KBM-7 (cell line): ENCODE data around the gene LIX1L.
A peak's percentile ranks its signal among the peaks of the same experiment; 100 is the strongest.

Experiments used
- DNase-seq: peaks from one replicate; pipeline ENCODE4 v3.0.0-alpha.2; 2015
- in situ Hi-C: fragments of 300-500 bp; cut with MboI; formaldehyde crosslinking; loops from 2 replicates; pipeline ENCODE4 v1.14.3; 2020; ENCODE audit warnings: low sequenced_read_pairs, low pct_unique_long_range_greater_than_20kb, mixed read lengths

The LIX1L gene

DNA sequence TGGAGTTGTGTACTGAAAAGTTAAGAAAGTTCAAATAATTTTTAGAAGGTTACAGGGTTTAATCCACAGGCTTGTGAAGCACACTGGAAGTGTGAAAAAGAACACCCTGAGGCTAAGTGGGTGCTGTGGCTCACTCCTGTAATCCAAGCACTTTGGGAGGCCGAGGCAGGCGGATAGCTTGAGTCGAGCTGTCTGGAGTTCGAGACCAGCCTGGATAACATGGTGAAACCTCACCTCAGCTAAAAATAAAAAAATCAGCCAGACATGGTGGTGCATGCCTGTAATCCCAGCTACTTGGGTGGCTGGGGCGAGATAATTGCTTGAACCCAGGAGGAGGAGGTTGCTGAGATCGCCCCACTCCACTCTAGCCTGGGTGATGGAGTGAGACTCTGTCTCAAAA, 28.7 kb upstream of the LIX1L start:
- no peak for DNase-seq
- in situ Hi-C loops: no loop called here

DNA sequence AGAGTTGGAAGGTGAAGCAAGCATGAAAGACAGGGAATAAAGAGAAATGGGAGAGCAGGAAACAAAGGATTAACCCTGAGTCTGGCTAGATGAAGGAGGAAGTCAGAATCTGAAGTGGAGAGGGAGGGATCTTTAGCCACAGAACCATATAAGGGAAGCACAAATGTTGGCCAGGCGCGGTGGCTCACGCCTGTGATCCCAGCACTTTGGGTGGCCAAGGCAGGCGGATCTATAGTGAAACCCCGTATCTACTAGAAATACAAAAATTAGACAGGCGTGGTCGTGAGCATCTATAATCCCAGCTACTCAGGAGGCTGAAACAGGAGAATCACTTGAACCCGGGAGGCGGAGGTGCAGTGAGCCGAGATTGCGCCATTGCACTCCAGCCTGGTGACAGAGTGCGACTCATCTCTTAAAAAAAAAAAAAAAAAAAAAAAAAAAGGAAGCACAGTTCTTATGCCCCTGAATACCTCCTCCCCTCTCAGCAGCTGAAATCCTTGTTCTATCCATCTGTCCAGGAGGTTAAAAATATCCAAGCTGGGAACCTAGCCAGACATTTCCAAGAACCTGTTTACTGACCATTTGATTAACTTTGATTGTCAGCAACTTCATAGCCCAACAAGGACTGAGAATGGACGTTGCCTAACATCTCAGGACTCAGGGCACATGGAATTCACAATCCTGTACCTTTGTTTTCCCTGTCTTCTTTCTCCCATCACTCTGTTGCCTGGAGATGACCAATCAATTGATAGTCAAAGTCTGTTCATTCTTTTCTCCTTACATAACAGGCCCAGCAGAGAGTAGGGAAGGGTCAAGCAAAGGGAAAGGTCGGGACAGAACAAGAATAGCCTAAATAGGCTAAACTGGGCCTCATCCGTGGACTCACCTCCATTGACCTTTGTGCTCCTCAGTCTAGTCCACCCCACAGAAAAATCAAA, 28.0 kb upstream of the LIX1L start:
- peak; percentile 91 for DNase-seq
- in situ Hi-C loops: no loop called here

DNA sequence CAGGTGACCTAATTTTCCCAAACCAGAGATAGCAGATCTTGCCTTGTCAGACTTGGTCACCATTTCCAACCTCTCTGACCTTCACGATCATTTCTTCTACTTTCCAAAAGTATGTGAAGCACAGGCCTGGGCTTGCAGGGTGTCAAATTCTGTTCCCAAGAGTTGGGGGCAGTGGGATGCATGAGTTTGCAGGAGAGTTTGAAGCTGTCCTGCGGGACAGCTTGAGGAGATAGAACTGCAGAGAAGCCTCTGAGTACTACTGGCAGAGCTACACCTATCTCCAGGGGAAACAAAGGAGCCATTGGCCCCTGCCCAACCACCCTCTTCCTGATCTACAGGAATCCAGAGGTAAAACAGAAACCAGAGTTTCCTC, 27.3 kb upstream of the LIX1L start:
- in situ Hi-C loops: no loop called here

DNA sequence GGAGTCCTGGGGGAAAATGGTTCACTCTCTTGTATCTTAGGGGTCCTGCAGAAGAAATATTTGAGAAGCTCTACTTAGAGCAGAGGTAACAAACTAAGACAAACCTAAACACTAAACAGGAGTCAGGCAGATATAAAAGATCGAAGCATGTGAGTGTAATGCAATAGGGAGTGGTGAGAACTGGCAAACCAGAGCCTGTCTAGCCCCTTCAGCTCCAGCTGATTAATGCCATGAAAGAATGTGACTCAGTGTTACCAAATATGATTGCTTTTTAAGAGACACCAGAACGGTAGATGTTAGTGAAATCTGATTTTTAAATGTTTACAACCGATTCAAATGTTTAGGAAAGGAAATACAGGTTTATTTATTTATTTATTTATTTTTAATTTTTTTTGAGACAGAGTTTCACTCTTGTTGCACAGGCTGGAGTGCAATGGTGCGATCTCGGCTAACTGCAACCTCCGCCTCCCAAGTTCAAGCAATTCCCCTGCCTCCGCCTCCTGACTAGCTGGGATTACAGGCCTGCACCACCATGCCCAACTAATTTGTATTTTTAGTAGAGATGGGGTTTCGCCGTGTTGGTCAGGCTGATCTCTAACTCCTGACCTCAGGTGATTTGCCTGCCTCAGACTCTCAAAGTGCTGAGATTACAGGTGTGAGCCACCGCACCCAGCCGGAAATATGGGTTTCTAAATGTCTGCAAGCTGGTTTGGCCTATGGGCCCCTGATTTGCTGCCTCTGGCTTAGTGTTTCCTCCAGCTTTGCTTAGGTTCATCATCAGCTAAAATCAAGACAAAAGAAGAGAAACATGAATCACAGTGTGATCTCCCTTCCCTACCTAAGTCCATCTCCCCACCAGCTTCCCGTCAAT, 26.4 kb upstream of the LIX1L start:
- DNase-seq: no peak
- in situ Hi-C loops: no loop called here

More for the DNA sequence above, 27.3 kb upstream of the LIX1L start:
- no peak for DNase-seq

DNA sequence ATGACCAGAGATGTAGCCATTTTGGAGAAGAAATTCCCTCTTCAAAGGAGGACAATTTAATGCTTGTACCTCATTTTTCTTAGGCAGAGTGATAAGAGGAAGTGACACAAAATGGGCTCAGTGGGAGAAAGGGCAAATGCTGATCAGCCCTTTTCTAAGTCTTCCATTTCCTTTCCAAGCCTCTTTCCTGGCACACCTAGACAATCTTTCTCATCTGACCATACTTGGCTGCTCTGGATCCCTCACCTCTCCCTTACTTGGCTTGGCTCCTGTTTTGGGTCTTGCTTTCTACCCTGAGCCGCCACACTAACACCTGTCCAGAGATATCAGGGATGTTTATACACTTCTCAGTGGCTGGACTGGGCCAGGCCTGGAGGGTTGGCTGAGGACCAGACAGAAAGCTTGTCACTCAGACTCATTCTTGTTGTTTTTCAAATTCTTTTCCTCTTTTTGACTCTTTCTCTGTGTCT, 25.4 kb upstream of the LIX1L start:
- in situ Hi-C loops: no loop called here
- no peak for DNase-seq

DNA sequence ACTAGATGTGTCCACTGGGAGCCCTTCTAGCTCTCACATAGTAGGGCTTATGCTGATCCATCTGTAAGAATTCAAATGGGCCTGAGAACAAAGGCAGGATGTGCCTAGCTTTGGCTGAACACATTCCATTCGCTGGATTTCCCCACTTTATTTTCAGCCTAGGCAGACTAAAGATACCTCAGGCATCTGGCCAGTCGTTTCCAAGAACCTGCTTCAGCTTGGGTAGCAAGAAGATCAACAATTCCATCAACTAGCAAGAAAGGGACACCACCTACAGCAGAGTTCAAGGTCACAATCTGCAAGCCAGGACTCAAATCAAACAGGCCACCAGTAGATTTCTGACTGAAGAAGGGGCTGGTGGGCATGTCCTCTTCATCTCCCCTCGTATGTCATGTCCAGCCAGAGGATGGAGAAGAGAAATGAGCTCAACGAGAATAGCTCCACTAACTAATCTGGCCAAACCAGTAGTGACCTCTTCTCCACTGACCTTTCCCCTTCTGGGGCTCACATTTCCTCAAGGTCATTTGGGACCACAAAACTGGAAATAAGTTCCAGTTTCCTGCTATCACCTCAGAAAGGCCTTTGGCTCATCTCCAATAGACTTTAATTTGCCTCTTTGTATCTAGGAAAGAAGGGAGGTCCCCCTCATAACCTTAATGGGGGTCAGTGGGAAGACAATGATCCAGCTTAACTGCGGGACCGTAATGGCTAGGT, 24.4 kb upstream of the LIX1L start:
- no peak for DNase-seq
- in situ Hi-C loops: no loop called here

DNA sequence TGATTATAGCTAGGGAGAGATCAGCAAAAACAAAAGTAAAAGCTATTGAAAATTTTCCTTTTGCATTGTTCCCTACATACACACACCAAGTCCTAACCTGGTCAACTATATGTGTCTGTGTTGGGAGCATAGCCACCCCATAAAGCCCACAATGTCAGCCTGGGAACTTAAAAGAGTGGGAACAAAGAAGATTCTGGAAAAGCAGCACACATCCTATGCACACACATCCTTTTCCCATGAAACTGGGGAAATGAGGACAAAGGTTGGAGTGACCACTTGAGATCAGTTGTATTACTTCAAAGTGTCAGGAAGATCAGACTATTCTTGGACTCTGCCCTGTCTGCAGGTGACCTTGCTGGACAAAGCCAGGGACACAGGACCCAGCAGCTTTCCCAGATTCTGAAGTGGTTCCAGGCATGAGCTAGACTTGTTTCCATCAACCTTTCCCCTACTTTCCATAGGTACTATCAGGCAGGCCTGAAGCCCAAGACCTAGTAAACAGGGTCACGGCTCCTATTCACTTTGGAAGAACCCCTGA, 22.7 kb upstream of the LIX1L start:
- DNase-seq: no peak
- in situ Hi-C loops: no loop called here

DNA sequence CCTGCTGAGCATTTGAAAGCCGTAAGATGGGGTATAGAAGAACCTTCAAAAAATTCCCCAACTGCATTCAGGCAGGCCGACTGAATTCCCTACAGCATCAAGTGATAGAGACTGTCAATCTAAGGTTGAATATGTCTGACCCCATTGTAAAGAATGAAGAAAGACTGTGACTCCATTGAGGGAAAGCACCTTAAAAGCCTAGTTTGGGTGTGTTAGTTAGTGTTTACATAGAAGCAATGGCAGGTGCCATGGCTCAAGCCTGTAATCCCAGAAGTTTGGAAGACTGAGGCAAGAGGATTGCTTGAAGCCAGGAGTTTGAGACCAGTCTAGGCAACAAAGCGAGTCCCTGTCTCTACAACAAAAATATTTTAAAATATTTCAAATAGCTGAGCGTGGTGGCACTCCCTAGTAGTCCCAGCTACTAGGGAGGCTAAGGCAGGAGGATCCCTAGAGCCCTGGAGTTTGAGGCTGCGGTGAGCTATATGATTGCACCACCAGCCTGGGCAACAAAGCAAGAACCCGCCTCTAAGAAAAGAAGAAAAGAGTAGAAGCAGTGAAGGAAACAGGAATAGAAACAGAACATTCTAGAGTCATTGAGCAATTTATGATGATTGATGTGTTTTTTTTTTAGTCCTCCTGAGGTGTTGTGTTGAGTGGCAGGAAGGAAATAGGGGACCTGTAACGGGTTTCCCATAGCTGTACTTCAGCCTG, 22.1 kb upstream of the LIX1L start:
- DNase-seq: peak; percentile 90
- in situ Hi-C loops: no loop called here

DNA sequence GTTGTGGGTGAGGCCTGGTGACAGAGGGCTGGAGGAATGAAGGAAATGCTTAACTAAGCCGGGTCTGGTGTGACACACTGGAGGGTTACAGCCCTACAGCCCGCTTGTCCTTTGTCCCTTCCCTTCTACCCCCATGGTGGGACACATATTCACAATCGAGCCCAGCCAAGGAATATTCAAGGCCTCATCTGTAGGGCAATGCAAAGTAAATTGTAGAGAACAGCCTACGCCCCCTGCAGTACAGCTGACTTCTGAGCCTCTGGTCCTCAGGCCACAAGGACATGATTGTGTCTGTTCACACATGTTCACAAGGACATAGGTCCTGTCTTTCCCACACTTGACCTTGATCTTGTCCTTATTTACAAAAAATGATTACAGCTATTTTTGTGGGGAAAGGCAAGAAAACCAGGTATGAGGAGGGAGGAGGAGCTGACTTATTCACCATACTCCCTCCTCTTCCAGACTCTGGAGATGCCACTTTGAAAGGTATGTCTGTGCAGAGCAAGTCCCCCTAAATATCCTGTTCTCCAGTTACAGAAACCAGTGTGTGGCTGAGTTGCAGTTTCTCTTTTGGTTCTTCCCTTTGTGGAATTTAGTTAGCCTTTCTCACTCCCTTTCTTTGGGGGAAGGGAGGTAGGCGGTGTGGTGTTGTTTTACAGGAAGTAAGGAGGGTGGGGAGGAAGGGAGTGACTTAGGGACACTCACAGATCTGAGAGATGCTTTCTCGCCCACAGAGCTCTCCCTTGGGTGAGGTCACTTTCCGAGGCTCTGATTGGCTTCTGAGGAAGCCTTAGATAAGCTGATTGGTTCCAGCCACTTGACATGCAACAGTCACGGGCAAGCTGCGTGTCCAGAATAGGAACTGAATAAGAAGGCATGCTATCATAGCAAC, 21.3 kb upstream of the LIX1L start:
- in situ Hi-C loops: no loop called here
- DNase-seq: peak; percentile 99

DNA sequence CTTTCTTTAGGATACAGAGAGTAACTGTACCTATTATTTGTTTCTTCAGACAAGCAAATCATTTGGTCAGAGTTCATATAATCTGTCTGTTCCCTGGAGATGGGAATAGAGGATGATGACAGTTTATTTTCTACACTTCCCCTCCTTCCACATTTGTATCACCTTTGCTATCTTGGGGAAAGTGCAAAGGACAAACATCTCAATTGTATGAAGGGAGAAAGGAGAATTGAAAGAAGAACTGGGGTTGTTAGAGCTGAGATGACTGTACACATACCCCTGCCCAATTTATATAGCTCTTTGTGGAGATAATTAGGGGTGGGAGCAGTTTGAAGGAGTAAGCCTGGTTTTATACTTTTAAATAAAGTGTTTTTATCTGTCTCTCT, 20.6 kb upstream of the LIX1L start:
- in situ Hi-C loops: no loop called here
- no peak for DNase-seq

DNA sequence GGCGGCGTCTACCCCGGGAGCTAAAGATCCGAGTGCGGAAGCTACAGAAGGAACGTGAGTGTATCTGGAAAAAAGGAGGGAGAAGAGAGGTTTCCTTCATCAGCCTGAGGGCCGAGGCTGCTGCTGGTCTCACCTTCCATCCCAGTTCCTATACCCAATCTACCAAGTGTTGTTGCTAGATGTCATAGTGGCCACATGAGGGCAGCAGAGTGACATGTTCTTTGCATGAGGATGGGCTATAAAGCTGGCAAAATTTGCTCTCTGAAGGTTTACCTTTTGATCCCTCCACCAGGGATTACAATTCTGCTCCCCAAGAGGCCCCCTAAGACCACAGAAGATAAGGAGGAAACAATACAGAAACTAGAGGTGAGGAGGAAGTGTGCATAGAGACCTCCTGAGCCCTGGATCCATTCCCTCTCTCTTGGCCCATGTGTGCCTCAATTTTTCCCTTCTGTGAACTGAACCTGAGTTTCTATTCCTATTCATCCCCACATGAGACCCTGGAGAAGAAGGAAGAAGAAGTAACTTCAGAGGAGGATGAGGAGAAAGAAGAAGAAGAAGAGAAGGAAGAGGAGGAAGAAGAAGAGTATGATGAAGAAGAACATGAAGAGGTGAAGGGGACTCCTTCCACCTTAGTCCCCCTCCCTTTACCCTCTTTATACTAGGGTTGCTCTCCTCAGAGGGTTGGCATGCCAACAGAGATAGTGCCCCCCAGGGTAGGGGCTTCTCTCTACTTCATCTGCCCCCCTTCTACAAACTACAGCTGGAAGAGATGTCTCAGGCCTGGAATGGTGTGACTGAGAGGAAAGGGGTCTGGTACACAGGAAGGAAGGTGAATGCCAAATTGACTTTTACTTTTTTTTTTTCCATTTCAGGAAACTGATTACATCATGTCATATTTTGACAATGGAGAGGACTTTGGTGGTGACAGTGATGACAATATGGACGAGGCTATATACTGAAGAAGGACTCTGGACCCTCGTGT, 20.0 kb upstream of the LIX1L start:
- DNase-seq: peak; percentile 91
- in situ Hi-C loops: no loop called here

DNA sequence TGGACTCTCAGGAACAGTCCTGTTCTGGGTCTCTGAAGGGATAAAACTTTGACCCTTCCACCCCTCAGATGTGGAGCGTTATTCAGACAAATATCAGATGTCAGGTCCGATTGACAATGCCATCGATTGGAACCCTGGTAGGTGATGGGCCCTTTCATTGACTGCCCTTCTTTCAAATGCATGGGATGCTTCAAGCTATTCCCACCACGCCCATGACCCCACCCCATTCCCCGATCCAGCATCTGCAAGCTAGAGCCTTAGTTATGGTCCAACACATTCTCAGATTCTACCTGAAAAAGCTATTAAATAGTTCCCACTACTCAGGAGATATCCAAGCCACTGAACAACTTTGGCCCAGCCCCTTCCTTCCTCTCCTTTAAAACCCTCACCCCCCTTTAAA, 19.2 kb upstream of the LIX1L start:
- in situ Hi-C loops: no loop called here
- no peak for DNase-seq

DNA sequence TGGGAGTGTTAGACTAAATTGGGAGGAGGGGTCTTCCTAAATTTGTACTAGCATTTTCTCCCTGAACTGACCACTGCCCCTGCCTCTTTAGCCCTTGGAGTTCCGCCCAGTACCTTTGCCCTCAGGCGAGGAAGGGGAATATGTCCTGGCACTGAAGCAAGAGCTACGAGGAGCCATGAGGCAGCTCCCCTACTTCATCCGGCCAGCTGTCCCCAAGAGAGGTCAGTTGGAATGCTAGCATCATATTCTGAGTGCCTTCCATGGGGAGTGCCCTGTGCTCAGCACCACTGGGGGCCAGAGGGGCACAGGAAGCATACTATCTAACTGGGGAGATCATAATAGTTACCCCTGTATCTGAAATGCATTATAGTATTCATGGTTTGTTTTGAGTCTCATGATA, 17.4 kb upstream of the LIX1L start:
- in situ Hi-C loops: no loop called here
- DNase-seq: no peak

DNA sequence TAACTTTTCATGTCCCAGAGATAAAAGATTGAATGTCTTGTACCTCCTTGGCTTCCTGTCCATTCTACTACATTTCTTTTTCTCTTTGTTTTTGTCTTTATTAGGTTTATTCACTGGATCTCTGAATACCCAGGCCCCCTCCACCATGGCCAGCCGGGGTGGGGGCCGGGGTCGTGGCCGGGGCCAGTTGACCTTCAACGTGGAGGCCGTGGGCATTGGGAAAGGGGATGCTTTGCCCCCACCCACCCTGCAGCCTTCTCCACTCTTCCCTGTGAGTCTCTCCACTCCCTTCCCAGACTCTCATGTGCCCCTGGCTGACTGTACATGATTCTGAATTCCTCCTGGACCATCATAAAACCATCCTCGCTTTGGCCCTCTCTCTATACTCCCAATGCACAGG, 16.9 kb upstream of the LIX1L start:
- in situ Hi-C loops: no loop called here
- no peak for DNase-seq

DNA sequence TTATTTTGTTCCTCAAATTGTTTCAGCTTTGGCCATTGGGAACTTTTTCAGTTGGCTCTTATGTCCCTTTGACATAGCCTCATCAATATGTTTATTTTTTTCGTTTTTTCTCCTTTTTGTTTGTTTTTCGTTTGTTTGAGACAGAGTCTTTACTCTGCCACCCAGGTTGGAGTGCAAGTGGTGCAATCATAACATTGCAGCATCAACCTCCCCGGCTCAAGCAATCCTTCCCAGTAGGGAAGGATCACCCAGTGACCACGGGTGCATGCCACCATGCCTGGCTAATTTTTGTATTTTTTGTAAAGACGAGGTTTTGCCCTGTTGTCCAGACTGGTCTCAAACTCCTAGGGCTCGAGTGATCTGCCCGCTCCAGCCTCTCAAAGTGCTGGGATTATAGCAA, 14.8 kb upstream of the LIX1L start:
- no peak for DNase-seq
- in situ Hi-C loops: no loop called here

DNA sequence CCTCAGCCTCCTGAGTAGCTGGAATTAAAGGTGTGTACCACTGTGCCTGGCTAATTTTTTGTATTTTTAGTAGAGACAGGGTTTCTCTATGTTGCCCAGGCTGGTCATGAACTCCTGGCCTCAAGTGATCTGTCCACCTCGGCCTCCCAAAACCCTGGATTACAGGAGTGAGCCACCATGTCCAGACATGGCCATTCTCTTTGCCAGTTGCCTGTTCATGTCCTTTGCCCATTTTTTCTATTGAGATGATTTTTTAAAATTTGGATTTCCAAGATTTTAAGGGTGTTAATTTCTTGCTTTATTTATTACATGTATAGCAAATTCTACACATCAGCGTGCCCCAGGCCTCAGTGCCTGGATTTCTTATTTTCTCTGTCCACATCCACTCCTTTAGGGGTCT, 9.5 kb upstream of the LIX1L start:
- in situ Hi-C loops: no loop called here
- no peak for DNase-seq
